Left ventricle myocardium inferior (tissue), 1 donor: ENCODE results near the gene TEX52. TPM values are rescaled to one million over a fixed set of nuclear protein-coding genes. Genes with fewer than 3 reads are reported as not detected.
A peak's percentile ranks its signal among the peaks of the same experiment; 100 is the strongest.

ENCODE experiments used
- DNase-seq: peaks from one replicate; pipeline ENCODE4 v3.0.0-alpha.2; 2020
- H3K27ac ChIP-seq: fragments of 200-600 bp; replicated peaks from 2 replicates; pipeline ENCODE4 v1.8.0; 2021
- H3K27me3 ChIP-seq: fragments of 200-600 bp; 2 replicates; pipeline ENCODE4 v1.8.0; 2021; ENCODE audit warnings: low read depth
- H3K36me3 ChIP-seq: fragments of 200-600 bp; 2 replicates; pipeline ENCODE4 v1.8.0; 2021
- H3K4me1 ChIP-seq: fragments of 200-600 bp; 2 replicates; pipeline ENCODE4 v1.8.0; 2021
- H3K4me3 ChIP-seq: fragments of 200-600 bp; 2 replicates; pipeline ENCODE4 v1.8.0; 2021; ENCODE audit warnings: mild to moderate bottlenecking, moderate library complexity
- H3K9me3 ChIP-seq: fragments of 200-600 bp; replicated peaks from 2 replicates; pipeline ENCODE4 v1.8.0; 2021
- intact Hi-C: fragments of 100-400 bp; cut with micrococcal nuclease; formaldehyde crosslinking; loops from one replicate; pipeline ENCODE4 v1.11.0; 2022
- total RNA-seq: library from RNA; stranded (reverse); fragmentation: NEBNext Ultra II Directional; extraction: Animal tissue kit (Norgen Biotek cat#: 25700); gene quantifications from one replicate; pipeline ENCODE4 v1.2.1, GENCODE V29; 2021
- TF ChIP-seq, protein P1 (sequence below): fragments of 200-600 bp; IDR thresholded peaks from 2 replicates; pipeline ENCODE4 v1.8.0; 2021; ENCODE audit warnings: antibody characterized with exemption, mild to moderate bottlenecking, borderline replicate concordance
- donor health status: DM: no; HTN: yes; CAD: no; lungs with severe emphysema.

The TEX52 gene
- total RNA-seq, 1 donor from 2014 or later, result not detected

- DNase-seq, result no peak
- Histone ChIP-seq H3K27me3 (no peaks in the 10 kb centered on the region), H3K4me3 (no peak overlapping the region), H3K9me3 (no peaks in the 10 kb centered on the region), H3K4me1 (no peaks in the 10 kb centered on the region), H3K27ac (no peak overlapping the region), H3K36me3 (no peaks in the 10 kb centered on the region)
- TF ChIP-seq, protein P1, sequence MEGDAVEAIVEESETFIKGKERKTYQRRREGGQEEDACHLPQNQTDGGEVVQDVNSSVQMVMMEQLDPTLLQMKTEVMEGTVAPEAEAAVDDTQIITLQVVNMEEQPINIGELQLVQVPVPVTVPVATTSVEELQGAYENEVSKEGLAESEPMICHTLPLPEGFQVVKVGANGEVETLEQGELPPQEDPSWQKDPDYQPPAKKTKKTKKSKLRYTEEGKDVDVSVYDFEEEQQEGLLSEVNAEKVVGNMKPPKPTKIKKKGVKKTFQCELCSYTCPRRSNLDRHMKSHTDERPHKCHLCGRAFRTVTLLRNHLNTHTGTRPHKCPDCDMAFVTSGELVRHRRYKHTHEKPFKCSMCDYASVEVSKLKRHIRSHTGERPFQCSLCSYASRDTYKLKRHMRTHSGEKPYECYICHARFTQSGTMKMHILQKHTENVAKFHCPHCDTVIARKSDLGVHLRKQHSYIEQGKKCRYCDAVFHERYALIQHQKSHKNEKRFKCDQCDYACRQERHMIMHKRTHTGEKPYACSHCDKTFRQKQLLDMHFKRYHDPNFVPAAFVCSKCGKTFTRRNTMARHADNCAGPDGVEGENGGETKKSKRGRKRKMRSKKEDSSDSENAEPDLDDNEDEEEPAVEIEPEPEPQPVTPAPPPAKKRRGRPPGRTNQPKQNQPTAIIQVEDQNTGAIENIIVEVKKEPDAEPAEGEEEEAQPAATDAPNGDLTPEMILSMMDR, result no peak
- intact Hi-C loops, result no loop called here
Observed at GRCh38 chr12:2862876-2863275, 6.0 kb upstream of the TEX52 start.

DNA sequence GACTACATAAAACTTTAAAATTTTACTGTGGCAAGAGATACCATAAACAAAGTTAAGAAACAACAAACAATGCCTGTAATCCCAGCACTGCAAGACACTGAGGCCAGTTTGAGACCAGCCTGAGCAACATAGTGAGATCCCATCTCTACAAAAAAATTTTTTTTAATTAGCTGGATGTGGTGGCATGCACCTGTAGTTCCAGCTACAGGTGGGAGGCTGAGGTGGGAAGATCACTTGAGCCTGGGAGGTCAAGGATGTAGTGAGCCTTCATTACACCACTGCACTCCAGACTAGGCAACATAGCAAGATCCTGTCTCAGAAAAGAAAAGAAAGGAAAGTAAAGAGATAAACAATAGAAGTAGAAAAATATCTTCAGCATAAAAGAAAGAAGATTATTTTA lies 3.3 kb upstream of the TEX52 start:
- H3K4me3 ChIP-seq, result no peak overlapping the region
- DNase-seq, result no peak
- H3K9me3 ChIP-seq, result no peaks in the 10 kb centered on the region
- no peaks in the 10 kb centered on the region for H3K4me1 ChIP-seq
- no peaks in the 10 kb centered on the region for H3K36me3 ChIP-seq
- no peak overlapping the region for H3K27ac ChIP-seq
- H3K27me3 ChIP-seq, result no peaks in the 10 kb centered on the region
- intact Hi-C loops, result no loop called here
- TF ChIP-seq, protein P1, result no peak

- Histone ChIP-seq H3K27me3 (no peaks in the 10 kb centered on the region), H3K4me3 (no peak overlapping the region), H3K27ac (peak overlapping the region; percentile 51), H3K9me3 (no peaks in the 10 kb centered on the region), H3K4me1 (peaks cover under 1% of the 10 kb centered on the region), H3K36me3 (no peaks in the 10 kb centered on the region)
- TF ChIP-seq, protein P1, result no peak
- intact Hi-C loops, result no loop called here
- DNase-seq, result peak; percentile 23
Observed at GRCh38 chr12:2858944-2859421, 2.1 kb upstream of the TEX52 start.

DNA sequence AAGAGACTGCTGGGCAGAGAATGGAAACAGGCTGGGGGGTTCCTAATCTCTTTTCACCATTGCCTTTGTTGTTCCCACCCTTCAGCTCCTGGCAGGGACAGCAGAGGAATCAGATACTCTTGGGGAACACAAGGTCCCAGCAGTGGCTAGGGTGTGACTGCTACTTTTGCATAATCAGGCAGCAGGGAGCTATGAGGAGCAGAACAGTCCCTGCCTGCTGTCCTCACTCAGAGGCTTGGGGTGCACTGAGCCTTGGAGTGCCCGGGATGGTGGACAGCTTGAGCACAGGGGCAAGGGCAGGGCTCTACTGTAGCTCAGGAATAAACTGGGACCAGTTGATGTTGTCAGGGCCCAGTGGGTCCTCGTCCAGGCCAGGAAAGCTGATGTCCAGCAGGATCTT lies 1.5 kb upstream of the TEX52 start:
- intact Hi-C loops, result no loop called here

DNA sequence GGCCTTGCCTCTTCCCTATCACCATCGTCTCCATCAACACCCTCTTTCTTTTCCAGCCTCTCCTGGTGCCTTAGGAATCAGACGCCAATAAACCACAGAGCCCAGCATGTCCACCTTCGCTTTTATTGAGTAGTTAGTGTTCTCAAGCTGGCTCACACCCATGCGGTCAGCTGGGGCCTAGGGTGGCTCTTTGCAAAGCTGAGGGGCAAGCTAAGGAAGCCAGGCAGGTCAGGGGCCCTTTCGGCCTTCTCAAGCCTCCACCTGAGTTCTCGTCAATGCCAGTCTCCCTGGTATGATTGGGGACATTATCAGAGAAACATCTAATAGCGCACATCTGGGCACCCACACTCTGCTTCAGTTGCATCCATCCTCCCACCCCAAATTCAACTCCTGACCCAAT lies 737 bp upstream of the TEX52 start:
- DNase-seq, result no peak
- Histone ChIP-seq H3K36me3 (no peaks in the 10 kb centered on the region), H3K4me3 (no peak overlapping the region), H3K27ac (no peak overlapping the region), H3K4me1 (peaks cover 4% of the 10 kb centered on the region), H3K9me3 (no peaks in the 10 kb centered on the region), H3K27me3 (no peaks in the 10 kb centered on the region)
- TF ChIP-seq, protein P1, result no peak
- intact Hi-C loops, result no loop called here

More for the DNA sequence above, 1.5 kb upstream of the TEX52 start:
- H3K9me3 ChIP-seq, result no peaks in the 10 kb centered on the region
- no peak for DNase-seq
- no peak overlapping the region for H3K4me3 ChIP-seq
- peaks cover 4% of the 10 kb centered on the region for H3K4me1 ChIP-seq
- H3K27me3 ChIP-seq, result no peaks in the 10 kb centered on the region
- TF ChIP-seq, protein P1, result no peak
- peak overlapping the region; percentile 51 for H3K27ac ChIP-seq
- no peaks in the 10 kb centered on the region for H3K36me3 ChIP-seq
